DND-41 (cell line): Measurements from ENCODE around the gene HRC.

Experiments
- ATAC-seq: fragments of 200-7000 bp; cut with Tn5 transposase; 3 replicates; pipeline ENCODE4 v1.9.1; 2021; ENCODE audit warnings: low read depth; ENCODE audit not compliant: insufficient read depth
- DNase-seq: peaks from one replicate; pipeline ENCODE4 v3.0.0-alpha.2; 2020
- H2AFZ ChIP-seq: 2 replicates; pipeline ENCODE4 v1.6.0; 2012; ENCODE audit warnings: low read depth, low read length
- H3K27ac ChIP-seq: 2 replicates; pipeline ENCODE4 v1.5.1; 2012; ENCODE audit warnings: low read length, inconsistent platforms
- H3K27me3 ChIP-seq: fragments of 200-600 bp; sonication (generic); 2 replicates; pipeline ENCODE4 v1.6.0; 2012; ENCODE audit warnings: low read length, mild to moderate bottlenecking, inconsistent platforms; ENCODE audit not compliant: insufficient read depth, poor library complexity
- H3K36me3 ChIP-seq: 2 replicates; pipeline ENCODE4 v1.5.1; 2012; ENCODE audit warnings: low read length, inconsistent platforms; ENCODE audit not compliant: insufficient read depth
- H3K4me1 ChIP-seq: 2 replicates; pipeline ENCODE4 v1.5.1; 2012; ENCODE audit warnings: mild to moderate bottlenecking, low read length; ENCODE audit not compliant: insufficient read depth
- H3K4me2 ChIP-seq: 2 replicates; pipeline ENCODE4 v1.6.0; 2012; ENCODE audit warnings: mild to moderate bottlenecking, moderate library complexity, low read length, inconsistent platforms; ENCODE audit not compliant: insufficient read depth
- H3K4me3 ChIP-seq, 2 experiments: fragments of 200-600 bp in 1 of 2; shearing (Covaris generic) in 1 of 2; 2 replicates each; pipeline ENCODE4 v1.5.1; 2012 to 2016; ENCODE audit warnings: inconsistent platforms in 2 of 2, low read length in 2 of 2, mild to moderate bottlenecking in 2 of 2, low read depth in 1 of 2, moderate library complexity in 1 of 2
- H3K79me2 ChIP-seq: 2 replicates; pipeline ENCODE4 v1.6.0; 2012; ENCODE audit warnings: low read length, inconsistent platforms; ENCODE audit not compliant: insufficient read depth
- H3K9ac ChIP-seq: 2 replicates; pipeline ENCODE4 v1.6.0; 2012; ENCODE audit warnings: low read depth, mild to moderate bottlenecking, inconsistent platforms, low read length, moderate library complexity
- H3K9me3 ChIP-seq: 2 replicates; pipeline ENCODE4 v1.5.1; 2012; ENCODE audit warnings: low read length, moderate library complexity, mild to moderate bottlenecking, inconsistent platforms; ENCODE audit not compliant: insufficient read depth, severe bottlenecking
- H4K20me1 ChIP-seq: 2 replicates; pipeline ENCODE4 v1.6.0; 2012; ENCODE audit warnings: low read length; ENCODE audit not compliant: insufficient read depth
- CTCF ChIP-seq: IDR thresholded peaks from 2 replicates; pipeline ENCODE4 v1.5.1; 2012; ENCODE audit warnings: borderline replicate concordance, low read length, moderate library complexity, mild to moderate bottlenecking; ENCODE audit not compliant: poor library complexity, severe bottlenecking; ENCODE audit errors: extremely low read depth
- EZH2 ChIP-seq: IDR thresholded peaks from 3 replicates; pipeline ENCODE4 v1.6.1; 2012; ENCODE audit warnings: borderline replicate concordance, low read depth, mild to moderate bottlenecking, moderate library complexity, low read length, inconsistent platforms; ENCODE audit not compliant: severe bottlenecking

HRC gene

GRCh38 chr19:49168421-49168820 is 13.2 kb upstream of the HRC start:
- H3K79me2 ChIP-seq: no peaks in the 10 kb centered on the region
- ATAC-seq: no peak
- DNase-seq: no peak
- no peaks in the 10 kb centered on the region for H3K9me3 ChIP-seq
- no peaks in the 10 kb centered on the region for H3K27me3 ChIP-seq
- H3K27ac ChIP-seq: no peak overlapping the region
- no peaks in the 10 kb centered on the region for H4K20me1 ChIP-seq
- no peak overlapping the region for H3K4me3 ChIP-seq
- H2AFZ ChIP-seq: no peak overlapping the region
- H3K36me3 ChIP-seq: no peaks in the 10 kb centered on the region
- H3K9ac ChIP-seq: no peak overlapping the region
- H3K4me1 ChIP-seq: no peaks in the 10 kb centered on the region
- no peak for TF ChIP-seq CTCF
- TF ChIP-seq EZH2: no peak
- no peak overlapping the region for H3K4me2 ChIP-seq

DNA sequence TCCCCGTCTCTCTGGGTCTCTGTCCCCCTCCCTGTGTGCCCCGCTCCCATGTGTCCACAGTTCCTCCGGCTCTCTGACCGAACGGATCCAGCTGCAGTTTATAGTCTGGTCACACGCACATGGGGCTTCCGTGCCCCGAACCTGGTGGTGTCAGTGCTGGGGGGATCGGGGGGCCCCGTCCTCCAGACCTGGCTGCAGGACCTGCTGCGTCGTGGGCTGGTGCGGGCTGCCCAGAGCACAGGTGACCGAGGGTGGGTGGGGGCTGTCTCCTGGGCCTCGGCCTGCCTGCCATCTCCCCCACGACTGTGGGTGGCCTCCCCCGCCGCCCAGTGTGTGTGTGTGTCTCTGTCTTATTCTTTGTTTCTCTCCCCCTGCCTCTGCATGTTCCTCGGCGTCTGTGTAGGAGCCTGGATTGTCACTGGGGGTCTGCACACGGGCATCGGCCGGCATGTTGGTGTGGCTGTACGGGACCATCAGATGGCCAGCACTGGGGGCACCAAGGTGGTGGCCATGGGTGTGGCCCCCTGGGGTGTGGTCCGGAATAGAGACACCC is 12.7 kb upstream of the HRC start:
- no peaks in the 10 kb centered on the region for H3K79me2 ChIP-seq
- no peaks in the 10 kb centered on the region for H3K9me3 ChIP-seq
- no peaks in the 10 kb centered on the region for H3K4me1 ChIP-seq
- no peaks in the 10 kb centered on the region for H3K36me3 ChIP-seq
- H3K27me3 ChIP-seq: no peaks in the 10 kb centered on the region
- H3K9ac ChIP-seq: no peak overlapping the region
- H3K4me3 ChIP-seq: no peak overlapping the region
- no peak for DNase-seq
- no peak overlapping the region for H3K27ac ChIP-seq
- no peaks in the 10 kb centered on the region for H4K20me1 ChIP-seq
- no peak for TF ChIP-seq CTCF
- TF ChIP-seq EZH2: no peak
- ATAC-seq: no peak
- no peak overlapping the region for H2AFZ ChIP-seq
- no peak overlapping the region for H3K4me2 ChIP-seq

DNA sequence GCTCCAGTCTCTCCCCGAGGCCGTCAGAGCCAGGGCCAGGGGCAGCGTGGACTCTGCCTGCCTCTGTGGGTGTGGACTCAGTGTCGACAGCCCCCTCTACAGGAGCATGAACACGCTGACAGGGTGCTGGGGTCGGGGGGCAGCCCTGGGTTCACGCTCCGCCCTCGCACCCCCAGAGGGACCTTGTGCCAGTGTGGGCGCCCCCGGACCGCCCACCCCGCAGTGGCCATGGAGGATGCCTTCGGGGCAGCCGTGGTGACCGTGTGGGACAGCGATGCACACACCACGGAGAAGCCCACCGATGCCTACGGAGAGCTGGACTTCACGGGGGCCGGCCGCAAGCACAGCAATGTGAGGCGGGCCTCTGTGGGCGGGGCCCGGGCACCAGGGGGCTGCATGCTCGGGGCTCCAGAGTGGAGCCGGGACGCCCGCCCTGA is 10.7 kb upstream of the HRC start:
- Histone ChIP-seq H3K27ac (no peak overlapping the region), H3K27me3 (no peaks in the 10 kb centered on the region), H4K20me1 (no peaks in the 10 kb centered on the region), H3K9ac (no peak overlapping the region), H3K79me2 (no peaks in the 10 kb centered on the region), H2AFZ (no peak overlapping the region), H3K9me3 (no peaks in the 10 kb centered on the region), H3K4me1 (no peaks in the 10 kb centered on the region), H3K36me3 (no peaks in the 10 kb centered on the region), H3K4me2 (no peak overlapping the region), H3K4me3 (no peak overlapping the region)
- TF ChIP-seq CTCF (no peak), EZH2 (no peak)
- ATAC-seq (no peak), DNase-seq (no peak)
